NCI-H2081 (cell line): Measurements from ENCODE around the gene BRSK2.

ENCODE experiments used
- DNase-seq, 2 experiments: peaks; one replicate each; lab custom pipeline; 2025; lab: John Stamatoyannopoulos, UW

The BRSK2 gene

DNA sequence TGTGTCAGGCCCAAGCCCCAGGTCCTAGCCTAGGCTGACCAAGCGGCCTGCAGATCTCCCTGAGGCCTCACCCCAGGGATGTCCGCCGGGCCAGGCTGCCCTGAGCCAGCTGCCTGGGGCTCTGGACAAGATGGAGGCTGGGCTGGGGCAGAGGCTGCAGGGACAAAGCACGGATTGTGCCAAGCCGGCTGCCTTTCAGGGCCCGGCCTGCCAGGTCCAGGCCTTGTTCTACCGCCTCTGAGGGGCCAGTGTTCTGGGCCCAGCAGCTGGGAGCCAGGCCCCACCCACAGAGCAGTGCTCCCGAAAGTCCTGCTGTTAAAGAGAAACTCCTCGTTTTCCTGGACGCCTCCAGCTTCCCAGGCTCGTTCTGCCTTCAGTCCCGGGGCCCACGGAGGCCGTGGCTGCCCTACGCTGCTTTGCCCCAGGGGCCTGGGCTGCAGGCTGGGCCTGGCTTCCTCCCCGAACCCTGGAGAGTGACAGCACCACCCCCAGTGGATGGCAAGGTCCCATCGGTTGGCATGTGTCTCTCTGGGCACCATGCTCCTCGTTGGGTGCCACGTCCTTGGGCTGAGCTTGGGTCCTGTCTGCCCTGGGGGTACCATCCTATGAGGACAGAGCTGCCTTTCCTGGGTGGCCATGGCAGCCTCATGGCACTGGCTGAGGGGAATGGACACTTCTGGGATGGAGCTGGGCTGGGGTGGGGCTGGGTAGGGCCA is 7.6 kb downstream of the BRSK2 start:
- DNase-seq = no peak

GRCh38 chr11:1397862-1398527 is 8.3 kb downstream of the BRSK2 start:
- no peak for DNase-seq

DNA sequence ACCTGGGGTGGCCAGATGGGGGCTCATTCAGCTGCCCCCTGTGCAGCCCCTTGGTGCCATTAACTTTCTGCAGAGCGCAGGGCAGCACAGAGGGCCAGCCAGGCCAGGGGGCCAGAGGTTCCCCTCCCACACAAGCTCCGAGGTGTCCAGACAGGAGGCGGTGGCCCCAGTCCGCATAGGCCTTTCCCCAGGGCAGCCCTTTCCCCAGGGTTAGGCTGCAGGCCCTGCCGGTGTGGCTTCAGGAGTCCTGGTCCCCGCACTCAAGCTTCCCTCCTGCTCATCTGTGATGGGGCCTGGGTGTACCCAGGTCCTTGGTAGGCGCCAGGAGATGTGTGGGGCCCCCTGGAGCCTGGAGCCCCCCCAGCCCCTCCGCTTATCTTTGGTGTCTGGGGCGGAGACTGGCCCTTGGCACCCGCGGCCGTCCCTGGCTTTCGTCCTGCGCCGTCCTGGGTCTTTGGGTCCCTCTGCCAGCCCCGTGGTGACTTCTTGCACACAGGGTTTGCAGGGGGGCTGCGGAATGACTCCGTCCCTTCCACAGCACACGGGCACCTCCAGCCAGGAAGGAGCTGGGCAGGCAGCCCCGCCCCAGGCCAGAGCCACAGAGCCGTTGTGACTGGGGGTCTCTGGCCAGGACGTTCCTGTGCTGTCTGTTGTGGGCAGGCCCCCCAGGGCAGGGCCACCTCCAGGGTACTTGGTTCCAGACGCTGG is 8.9 kb downstream of the BRSK2 start:
- no peak for DNase-seq

- peak in 1 of 2 experiments; percentile 33 for DNase-seq
Observed at GRCh38 chr11:1399386-1400316, 9.9 kb downstream of the BRSK2 start.

DNA sequence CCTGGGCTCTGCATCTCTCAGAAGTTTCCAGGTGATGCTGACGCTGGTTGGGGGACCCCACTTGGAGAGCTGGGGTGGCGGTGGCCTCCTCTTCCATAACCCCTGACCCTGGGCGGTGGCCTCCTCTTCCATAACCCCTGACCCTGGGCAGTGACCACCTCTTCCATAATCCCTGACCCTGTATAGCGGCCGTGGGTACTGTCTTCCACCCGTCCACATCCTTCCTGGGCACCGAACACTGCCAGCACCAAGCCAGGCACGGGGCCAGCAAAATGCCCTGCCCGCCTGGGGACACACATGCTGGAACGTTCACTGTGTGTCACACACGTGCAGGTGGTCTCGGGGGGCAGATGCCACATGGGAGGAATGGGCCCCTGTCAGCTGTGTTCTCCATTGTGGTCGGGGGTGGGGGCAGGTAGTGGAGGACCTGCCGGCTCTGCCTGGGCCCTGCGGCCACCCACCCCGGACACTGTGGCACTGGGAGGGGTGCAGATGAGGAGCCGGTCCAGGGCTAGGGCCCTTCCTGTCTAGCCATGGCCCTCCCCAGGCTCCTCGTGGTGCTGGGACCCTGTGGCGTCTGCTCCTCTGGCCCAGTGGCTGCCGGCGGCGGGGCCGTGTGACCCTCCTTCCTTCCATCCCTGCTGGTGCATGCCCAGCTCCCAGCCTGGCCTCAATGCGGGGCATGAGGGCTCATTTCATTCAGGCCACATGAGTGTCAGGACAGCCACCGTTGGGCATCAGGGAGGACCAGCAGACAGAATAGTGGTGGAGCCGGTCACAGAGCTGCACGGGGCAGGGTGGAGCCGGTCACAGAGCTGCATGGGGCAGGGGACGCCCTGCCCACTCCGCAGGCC is 10.8 kb downstream of the BRSK2 start:
- DNase-seq = no peak

DNA sequence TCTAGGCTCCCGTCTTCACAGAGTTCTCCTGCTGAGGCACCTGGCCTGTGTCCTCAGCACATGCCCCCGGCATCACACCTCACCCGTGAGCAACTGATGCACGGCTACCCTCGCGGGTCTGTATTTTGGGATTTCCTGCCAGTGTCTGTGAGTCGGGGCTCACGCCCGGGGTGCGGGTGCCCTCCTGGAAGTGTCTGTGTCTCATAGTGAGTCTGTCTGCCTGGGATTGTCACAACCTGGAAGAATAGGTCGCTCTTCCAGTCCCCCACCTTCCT is 11.4 kb downstream of the BRSK2 start:
- DNase-seq = no peak

DNA sequence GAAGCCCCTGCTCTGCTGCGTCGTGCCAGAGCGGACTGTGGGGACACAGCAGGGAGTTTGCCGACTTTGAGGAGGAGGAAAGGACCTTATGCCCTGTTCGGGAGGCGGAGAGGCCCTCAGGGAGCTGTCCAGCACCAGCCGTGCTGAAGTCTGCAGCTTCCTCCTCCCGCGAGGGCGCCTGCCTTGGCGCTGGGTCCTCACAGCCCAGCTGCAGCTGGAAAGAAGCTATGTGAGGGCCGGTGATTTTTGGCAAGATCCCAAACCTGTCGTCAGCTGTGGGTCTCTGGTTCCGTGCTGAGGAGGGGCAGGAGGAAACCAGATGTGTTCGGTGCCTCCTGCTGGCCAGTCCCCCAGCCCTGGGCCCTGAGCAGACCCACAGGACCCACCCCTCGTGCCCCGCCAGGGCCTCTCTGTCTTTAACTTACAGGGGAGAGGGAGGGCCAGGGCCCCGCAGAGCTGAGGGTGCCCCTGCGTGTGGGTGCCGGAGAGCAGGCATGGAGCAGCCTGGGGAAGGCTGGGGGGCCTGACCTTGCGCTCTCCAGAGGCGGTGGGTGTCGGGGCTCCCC is 12.0 kb downstream of the BRSK2 start:
- DNase-seq = peak; percentile 28 to 41

DNA sequence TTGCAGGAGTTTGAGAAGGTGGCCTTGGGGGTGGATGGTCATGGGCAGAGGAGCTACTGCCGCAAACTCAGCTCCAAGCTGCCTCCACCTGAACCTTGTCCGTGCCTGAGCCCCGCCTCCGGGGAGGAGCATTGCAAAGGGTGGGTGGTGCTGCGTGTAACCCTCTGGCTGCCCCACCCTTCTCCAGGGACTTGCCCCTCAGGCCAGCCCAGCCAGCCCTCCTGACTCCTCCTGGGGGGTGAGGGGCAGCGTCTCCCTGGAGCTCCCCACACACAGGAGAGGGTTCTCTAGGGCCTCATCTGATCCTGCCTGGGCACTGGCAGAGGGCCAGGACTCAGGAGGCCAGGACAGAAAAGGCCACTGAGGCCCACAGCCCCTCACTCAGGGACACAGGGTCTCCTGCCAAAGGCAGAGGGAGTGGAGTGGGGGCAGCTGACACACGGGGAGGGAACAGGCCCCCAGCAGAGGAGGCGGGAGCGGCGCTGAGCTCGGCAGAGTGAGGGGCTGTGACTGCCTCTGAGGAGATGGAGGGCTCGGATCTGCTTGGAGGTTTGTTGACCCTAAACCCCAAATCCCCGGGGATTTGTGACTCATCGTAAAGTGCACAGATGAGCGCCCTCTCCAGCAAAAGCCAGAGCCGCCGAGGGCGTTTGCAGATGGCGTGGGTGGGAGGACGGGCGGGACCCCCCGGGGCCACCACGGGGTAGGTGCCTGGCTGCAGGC is 12.8 kb downstream of the BRSK2 start:
- DNase-seq = no peak

- DNase-seq = no peak
Observed at GRCh38 chr11:1403078-1403620, 13.4 kb downstream of the BRSK2 start.

DNA sequence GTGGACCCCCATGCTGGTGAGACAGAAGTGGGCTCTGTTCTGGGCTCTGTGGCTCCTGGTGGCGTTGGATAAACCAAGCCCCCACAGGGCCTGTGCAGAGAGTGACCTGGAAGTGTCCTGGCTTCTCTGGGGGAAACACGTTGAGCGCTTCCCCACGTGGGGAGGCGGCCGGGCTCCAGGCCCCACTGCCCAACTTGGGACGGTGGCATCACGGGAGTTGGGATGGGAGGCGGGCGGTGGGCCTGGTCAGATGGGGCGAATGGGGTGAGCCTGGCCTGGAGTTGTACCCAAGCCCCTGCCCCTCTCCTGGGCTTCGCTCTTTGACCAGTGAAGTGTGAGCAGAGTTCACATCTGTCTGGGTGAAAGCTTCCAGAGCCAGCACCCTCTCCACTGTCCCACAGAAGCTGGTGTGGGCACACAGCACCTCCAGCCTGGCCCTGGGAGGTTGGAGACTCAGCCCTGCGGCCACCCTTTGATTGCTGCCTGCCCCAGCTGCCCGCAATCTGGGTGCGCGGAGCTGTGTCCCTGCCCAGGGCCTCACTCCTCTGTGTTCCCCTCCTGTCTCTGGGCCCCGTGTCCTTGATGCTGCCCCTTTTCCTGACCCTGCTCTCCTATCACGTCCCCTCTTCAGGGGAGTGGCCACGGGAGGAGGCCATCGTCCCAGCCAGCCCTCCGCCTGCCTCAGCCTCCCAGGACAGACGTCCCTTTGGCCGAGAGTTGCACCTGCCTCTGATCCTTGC is 14.2 kb downstream of the BRSK2 start:
- DNase-seq = no peak

GRCh38 chr11:1404461-1405185 is 14.9 kb downstream of the BRSK2 start:
- DNase-seq = no peak

DNA sequence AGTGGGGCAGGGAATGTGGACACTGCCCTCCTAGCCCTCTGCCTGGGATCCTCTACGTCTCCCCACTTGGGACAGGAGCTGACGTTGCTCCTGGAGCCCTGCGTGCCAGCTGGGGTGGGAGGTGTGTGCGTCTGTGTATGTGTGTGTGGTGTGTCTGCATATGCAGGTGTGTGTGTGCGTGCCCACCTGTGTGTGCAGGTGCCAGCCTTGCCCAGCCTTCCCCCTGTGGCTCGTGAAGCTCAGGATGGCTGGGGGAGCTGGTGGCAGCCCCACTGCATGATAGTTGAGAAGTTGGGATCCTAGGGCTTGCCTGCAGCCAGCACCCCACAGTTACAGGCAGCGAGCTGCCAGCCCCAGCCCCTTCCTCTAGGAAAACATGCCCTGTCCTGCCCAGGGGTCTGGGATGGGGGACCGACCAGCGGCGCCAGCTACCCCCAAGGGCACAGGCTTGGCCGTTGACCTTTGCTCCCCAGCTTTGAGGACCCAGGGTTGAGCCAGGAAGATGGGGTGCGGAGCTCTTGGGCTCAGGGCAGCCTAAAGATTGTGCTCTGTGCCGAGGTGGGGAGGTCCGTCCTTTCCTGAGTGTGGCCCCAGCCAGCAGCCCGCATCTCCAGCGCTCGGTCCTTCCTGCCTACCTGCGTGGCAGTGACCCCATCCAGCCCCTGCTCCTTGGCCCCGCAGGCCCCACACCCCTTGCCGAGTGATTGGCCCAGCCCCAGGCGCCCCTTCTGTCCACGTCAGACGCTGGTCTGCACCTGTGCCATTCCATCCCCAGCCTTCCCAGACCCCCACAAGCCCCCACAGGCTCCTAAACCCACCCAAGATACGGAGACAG is 15.7 kb downstream of the BRSK2 start:
- no peak for DNase-seq

GRCh38 chr11:1406571-1407485 is 17.1 kb downstream of the BRSK2 start:
- DNase-seq = no peak

GRCh38 chr11:1407668-1408067 is 17.9 kb downstream of the BRSK2 start:
- no peak for DNase-seq

DNA sequence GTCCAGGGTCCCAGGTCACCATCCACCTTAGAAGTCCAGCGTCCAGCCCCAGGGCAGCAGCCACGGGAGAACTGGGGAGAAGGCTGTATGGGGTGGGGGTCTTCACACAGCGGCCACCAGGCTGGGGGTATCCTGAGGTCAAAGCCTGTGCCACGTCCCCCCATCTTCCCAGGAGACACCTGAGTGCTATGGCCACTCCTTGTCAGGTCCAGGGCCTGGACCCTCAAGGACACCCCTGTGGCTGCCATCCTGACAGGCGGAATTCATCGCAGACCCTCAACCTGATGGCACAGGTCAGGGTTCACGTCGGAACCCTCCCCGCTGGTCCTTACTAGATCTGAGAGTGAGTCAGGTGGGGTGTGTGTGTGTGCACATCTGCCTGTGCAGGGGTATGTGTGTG is 18.6 kb downstream of the BRSK2 start:
- no peak for DNase-seq

DNA sequence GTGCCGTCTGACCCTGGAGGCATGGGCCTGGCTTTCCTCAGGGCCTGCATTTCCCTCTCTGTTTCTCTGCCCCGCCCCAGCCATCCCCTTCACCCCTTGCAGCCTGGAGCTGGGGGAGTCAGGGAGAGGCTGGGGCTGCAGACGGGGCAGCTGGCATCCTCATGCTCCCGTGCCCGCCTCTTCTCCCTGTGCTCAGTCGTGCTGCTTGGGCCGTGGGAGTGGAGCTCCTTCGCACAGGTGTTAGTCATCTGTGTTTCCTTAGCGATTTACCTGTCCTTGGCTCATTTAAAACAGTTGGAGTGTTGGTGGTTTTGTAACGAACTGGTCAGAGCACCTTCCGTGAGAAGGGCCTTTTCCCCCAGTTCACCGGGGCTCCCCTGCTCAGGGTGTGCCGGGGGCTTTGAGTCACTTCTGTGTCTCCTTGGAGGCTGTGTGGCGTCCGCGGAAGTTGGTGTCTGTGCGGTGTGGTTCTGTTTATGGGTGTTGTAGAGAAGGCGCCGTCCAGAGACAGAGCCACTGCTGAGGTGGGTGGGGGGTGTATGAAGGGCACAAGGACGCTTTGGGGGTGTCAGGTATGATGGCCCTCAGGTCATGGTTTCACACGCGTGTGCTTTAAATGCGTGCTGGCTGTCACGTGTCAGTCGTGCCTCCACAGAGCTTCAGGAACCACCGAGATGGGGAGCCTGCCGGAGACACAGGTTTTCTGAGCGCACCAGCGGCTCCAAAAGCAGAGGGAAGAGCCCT is 19.5 kb downstream of the BRSK2 start:
- DNase-seq = no peak
